KBM-7 (cell line): ENCODE results near the gene SLC25A21.
"Not testable (repeated sequence)": the region's sequence is repeated elsewhere in the genome, so short reads cannot be mapped to it uniquely, and the experiment has no call there.

ENCODE experiments used
- DNase-seq: peaks from one replicate; pipeline ENCODE4 v3.0.0-alpha.2; 2015
- in situ Hi-C: fragments of 300-500 bp; cut with MboI; formaldehyde crosslinking; loops from 2 replicates; pipeline ENCODE4 v1.14.3; 2020; ENCODE audit warnings: low sequenced_read_pairs, low pct_unique_long_range_greater_than_20kb, mixed read lengths

Gene SLC25A21

DNA sequence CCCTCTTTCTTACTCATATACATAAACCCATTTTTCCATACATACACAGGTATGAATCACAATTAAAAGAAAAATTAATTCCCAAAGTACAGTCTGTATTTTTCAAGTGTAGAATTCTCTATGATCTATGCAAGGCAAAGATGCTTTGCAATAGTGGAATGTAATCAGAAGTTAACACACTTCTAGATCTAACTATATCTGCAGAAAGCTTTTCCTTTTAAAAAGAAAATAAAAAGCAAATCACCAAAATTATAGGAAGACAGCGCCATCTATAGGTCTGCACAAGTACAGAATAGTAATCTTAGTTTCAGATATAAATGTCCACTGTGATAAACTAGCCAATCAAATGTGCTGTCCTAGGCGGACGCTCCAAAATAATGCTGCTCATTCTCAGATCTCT is 22.0 kb downstream of the SLC25A21 start:
- in situ Hi-C loops = no loop called here
- peak; percentile 51 for DNase-seq

DNA sequence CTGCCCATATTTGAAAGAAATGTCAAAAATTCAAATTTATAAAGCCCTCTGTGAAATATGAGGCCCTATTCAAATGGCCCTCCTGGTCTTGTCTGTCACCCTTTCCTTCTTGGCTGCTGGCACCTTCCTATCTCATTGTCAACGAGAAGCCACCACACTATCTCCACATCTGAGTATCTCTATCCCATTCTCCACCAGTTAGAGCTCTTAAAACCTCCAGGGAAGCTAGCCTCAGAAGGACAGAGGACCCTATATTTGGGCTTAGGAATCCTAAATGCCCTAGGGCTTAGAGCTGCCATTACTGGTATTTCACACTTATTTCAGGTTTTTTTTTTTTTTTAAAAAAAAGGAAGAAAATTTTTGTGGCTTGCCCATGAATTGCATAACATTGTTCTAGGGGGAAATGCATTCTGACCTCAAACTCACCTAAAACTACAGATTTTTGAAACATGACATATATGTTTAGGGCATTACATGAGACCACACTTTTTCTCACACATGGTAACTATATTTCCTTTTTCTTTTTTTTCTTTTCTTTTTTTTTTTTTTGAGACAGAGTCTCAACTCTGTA is 25.0 kb downstream of the SLC25A21 start:
- in situ Hi-C loops = no loop called here
- peak; percentile 67 for DNase-seq

DNA sequence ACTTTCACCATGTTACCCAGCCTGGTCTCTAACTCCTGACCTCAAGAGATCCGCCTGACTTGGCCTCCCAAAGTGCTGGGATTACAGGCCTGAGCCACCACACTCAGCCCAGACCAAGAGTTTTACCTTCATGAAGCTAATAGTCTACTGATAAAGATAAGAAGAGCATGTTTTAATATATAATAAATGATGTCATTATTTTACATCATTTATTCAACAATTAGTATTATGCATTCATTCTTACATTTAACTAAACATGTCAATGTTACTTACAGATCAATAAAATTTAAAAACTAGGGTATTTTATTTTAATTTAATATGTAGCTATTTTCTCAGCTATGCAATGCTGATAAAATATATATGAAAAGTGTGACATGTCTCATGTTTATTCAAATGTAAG is 26.0 kb downstream of the SLC25A21 start:
- in situ Hi-C loops, DNase-seq: not testable (repeated sequence)

DNA sequence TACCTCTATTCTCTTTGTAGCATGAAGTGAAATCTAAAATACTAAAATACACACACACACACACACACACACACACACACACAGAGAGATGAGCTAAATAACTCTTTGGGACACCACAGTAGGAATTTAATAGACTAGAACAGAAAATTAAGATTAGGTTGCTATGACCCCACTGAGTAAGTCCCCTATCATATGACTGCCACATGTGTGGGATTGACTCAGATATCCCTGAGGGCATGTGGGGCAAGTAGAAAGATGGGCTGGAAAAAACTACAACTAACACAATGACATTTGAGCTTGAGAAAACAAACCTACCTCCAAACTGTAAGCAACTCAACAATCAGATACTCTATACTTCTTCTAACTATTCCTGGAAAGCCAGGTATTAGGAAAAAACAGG is 27.0 kb downstream of the SLC25A21 start:
- no peak for DNase-seq
- in situ Hi-C loops = no loop called here

DNA sequence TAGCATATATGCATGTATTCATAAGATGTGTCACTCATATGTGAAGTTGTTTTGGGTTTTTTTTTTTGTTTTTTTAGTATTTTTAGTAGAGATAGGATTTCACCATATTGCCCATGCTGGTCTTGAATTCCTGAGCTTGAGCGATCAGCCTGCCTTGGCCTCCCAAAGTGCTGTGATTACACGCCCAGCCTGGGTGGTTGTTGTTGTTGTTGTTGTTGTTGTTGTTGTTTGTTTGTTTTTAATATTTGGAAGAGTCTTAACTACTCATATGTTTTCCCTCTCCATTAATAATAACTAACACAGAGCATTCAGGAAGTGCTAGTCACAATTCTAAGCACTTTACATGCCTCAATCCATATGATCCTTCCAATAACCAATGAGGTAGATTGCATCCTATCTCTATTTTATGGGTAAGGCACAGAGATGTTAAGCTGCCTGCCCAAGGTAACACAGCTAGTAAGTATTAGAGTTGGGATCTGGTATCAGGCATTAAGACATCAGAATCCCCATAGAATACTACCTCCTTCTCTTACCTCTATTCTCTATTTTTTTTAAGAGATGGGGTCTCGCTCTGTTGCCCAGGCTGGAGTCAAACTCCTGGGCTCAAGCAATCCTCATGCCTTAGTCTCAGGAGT is 27.6 kb downstream of the SLC25A21 start:
- in situ Hi-C loops = no loop called here
- DNase-seq = no peak

DNA sequence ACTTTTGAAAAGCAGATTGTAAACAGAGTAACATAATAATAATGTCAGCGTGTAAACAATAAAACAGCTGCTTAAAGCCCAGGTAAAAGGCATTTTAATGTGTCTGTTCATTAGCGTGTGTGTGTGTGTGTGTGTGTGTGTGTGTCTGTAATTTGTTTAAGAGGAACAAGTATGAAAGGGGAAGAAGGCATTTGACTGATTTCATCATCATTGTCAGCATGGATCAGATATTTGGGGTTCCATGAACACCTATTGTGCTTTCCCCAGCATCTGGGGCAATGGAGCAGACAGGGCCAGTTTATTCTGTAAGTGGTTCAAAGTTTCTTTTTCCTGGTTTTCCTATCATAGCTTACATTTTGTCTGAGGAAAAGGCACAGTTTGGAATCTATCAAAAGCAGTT is 28.9 kb downstream of the SLC25A21 start:
- in situ Hi-C loops = no loop called here

DNA sequence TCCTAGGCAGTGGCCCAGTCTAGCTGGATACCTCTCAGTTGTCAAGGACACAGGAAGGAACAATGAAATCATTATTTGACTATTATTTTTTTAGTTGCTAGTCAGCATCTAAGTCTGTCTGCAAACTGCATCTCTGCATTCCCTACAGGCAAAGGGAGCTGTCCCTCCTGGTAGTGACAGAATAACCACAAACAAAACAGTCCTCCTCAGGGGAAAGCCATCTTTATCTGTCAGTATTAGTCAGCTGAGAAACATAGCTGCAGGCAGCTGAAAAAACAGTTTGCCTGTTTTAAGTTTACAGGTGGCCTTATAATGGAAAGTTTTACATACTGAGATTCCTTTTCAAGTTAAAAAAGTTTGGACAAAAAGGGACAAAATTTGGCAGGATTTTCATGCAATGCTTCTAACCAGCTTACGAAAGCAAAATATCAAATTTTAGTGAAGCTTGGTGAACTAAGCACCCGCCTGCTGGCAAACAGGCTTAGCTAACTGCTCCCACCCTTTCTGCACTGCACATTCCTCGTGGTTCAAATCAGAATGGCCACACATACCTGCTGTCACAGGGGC is 29.5 kb downstream of the SLC25A21 start:
- in situ Hi-C loops = no loop called here
- DNase-seq = no peak

More for the DNA sequence above, 28.9 kb downstream of the SLC25A21 start:
- peak; percentile 12 for DNase-seq

DNA sequence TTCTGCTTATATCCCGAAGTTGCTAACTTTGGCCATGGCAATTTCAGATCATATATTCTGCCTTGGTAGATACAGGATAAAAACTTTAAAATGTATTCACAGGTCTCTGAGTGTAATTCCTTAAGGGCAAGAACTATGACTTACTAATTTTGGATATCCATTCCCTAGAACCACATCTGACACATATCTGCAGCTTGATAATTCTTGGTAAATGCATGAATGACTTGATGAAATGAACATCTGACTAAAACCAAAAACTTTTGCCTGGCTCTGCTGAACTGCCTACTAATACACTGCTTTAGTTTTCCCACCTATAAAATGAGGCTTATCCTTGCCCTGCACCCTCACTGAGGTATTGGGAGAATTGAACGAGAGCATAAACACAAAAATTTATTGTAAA is 32.2 kb downstream of the SLC25A21 start:
- no peak for DNase-seq
- in situ Hi-C loops = no loop called here

DNA sequence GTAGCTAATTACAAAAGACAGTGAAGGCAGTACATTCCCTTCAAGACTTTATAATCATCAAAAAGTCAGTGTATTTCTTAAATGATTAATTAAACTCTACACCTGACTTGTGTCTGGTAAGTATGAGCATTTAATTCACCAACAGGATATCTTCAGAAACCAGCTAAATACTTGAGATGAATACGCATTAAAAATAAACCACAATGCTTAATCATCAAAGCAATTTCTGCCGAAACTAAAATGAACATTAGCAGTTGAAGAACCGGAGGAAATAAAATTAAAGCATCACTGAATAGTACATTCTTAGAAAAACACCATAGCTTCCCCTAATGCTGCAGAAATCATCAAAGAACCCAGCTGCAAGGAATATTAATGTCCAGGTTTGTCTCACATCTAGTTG is 32.7 kb downstream of the SLC25A21 start:
- in situ Hi-C loops = no loop called here
- no peak for DNase-seq

DNA sequence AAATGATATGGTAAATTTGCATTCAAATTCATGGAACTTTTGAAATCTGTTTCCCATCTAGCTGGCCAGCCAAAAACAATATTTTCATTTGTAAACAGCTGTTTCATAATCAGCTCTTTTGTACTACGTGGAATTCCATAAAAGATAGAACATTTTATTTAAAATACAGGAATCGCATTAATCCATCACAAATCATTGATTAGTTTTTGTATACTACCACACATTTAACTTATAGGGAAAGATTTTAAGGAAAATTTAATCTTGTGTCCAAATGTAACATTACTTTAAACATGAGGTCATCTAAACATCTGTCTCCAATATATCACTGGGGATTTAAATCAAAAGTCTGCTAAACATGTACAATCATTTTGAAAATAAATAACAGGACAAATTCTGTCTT is 33.5 kb downstream of the SLC25A21 start:
- no peak for DNase-seq
- in situ Hi-C loops = no loop called here

DNA sequence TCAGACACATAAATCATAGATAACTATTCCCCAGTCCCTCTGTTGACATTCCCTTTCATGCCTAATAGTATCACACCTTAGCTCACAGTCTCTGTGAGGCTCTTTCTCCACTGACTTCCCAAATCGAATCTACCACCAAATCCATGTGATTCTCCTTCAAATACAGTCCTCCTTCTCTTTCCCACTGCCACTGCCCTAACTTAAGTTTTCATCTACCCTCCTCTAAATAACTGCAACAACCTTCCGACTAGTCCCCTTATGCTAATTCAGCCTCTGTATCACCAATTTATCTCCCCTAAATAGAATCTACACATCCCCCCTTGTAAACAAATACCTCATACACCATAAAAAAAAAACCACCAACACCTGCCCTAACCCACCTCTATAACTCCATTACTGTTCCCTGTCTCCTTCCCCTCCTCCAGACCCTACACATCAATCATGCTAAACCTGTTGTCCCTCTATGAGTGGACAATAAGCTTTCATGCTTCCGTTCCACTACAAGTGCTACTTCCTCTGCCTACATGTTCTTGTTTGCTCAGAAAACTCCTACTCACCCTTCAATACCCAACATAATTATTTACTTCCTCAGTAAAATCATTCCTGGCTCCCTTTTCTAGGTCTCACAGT is 39.0 kb downstream of the SLC25A21 start:
- no peak for DNase-seq
- in situ Hi-C loops = no loop called here

DNA sequence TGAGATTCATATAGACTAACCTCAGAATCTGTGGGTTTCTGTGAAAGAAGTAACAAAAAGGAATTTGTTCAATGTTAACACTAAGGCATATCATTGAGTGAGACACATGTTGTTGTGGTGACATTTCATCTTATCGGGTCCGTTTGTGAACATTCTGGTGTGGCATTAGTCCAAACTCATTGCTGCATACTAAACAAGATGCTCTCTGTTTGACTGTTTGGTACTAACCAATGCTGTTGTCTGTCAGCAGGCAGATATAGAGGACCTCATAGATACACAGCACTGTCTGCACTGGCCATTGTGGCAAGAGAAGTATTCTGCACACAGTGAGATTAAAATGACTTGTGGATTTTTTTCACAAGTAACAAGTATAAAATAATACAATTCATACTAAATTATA is 41.2 kb downstream of the SLC25A21 start:
- DNase-seq = no peak
- in situ Hi-C loops = no loop called here

DNA sequence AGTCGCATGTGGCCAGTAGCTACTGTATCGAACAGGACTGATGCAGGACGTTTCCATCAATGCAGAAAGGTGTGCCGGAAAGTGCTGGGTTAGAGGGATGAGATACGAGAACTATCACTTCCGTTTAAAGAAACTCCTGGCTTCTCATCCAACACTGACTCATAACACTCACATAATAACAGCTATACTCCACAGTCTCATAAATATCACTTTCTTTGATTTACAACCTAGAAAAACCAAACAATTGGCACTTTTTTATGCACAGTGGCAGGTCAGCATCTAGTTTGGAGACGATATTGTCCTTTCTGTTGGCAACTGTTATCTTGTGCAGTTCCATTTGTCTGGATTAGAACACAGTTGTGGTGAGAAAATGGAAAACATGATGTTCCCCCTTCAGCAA is 43.4 kb downstream of the SLC25A21 start:
- in situ Hi-C loops = no loop called here
- DNase-seq = no peak

DNA sequence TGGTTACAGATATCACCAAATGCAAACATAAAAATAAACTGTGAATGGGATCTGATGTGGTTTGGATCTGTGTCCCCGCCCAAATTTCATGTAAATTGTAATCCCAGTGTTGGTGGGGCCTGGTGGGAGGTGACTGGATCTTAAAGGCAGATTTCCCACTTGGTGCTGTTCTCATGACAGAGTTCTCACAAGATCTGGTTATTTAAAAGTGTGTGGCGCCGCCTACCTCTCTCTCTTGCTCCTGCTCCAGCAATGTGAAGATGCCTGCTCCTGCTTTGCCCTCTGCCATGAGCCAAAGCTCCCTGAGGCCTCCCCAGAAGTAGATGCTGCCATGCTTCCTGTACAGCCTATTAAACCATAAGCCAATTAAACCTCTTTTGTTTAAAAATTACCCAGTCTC is 47.8 kb downstream of the SLC25A21 start:
- DNase-seq = peak; percentile 4
- in situ Hi-C loops = no loop called here

DNA sequence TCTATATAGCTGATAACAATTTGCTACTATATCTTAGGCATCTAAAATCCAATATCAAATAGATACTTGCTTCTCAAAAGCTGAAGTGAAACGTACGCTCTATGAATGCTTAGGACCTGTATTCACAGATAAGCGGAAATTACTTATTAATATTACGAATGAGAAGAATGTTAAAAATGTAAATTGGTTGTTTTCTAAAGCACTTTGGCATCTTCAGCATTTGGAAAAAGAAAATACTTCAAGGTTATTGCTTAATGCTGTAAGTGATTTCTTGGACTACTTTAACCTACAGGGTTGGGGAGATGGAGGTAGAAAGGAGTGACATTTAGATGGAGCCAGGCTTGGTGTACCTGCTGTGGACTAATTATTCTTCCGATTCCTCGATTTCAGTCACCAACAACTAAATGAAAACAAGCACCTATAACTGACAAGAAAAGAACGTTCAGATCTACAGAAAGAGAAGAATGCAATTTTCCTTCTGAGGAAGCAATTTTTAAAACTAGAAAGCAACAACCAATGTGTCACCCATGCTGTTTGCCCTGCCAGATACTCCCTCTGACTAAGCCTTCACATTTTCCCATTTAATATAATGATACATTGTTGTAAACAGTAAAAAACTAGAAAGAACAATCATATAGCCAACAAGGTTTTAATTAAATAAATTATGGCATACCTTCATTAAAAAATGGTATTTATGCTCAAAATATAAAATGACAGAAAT is 49.3 kb downstream of the SLC25A21 start:
- in situ Hi-C loops = no loop called here
- no peak for DNase-seq

DNA sequence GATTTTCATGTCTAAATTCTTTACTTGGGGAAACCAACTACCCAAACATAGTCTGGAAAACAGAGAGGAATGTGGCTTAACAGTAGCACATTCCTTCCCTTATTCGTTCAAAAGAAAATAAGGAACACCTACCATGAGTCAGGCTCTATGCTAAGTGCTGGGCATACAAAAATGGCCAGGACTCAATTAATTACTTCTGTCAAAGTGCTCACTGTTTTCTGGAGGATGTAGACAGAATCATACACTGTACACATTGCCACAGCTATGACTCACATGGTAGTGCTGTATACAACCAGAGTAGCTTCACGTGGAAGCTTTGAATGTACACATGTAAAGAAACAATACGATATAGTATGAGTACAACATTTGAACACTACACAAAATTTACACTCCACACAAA is 50.1 kb downstream of the SLC25A21 start:
- no peak for DNase-seq

DNA sequence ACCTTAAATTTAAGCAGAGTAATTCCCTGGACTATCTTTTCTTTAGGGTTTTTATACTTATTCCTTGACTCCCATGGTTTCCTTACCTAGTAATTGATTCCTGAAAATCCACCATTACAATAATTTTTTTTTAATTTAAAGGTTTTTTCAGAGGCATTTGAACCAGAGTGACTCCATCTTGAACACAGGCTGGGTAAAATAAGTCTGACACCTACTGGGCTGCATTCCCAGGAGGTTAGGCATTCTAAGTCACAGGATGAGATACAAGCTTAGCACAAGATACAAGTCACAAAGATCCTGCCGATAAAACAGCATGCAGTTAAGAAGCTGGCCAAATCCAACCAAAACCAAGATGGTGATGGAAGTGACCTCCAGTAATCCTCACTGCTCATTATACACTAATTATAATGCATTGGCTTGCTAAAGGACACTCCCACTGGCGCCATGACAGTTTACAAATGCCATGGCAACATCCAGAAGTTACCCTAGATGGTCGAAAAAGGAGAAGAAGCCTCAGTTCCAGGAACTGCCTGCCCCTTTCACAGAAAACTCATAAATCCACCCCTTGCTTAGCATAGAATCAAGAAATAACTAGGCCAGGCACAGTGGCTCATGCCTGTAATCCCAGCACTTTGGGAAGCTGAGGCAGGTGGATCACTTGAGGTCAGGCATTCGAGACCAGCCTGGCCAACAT is 53.6 kb downstream of the SLC25A21 start:
- in situ Hi-C loops = no loop called here
- DNase-seq = peak; percentile 50

More for the DNA sequence above, 50.1 kb downstream of the SLC25A21 start:
- in situ Hi-C loops = no loop called here

DNA sequence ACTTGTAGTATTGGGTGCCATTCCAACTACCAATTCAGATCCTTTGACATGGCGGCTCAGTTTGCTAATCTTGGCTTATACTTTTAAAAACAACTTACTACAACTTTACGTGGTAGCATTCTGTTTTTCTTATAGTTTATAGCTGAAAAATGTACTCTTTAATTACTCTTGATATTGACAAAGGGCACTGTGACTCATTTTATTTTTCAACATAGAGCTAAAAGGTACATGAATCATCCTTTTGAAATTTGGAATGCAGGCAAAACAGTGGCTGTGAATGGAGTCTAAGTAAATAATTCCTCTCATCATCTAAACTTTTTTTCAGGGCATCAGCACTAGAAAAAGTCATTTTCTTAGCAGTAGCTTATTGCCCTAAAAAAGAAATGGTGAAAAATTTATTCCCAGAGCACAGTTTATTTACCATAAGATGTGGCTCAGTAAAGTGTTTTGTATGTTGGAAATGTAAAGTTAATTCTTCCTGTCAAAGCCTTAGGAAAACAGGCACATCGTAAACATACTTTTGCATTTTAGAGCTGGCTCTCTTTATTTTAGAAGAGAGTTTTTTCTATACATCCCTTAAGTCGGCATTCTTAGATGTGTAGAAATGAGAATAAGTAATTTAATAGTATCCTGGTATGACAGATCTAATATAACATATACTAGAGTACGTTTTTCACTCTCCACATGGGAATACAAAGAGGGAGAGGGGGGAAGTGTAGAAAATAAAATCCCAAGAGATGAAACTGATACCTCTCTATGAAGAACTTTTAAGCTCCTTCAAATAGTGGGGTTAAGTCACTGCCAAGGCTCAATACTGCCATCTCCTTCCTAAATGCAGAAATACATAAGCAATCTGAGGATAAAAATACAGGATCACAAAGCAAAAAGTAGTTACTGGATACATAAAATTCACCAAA is 55.2 kb downstream of the SLC25A21 start:
- peak; percentile 14 for DNase-seq
- in situ Hi-C loops = no loop called here
